BLaER1 (cell line): ENCODE measurements around the gene TEX22.
A peak's percentile ranks its signal among the peaks of the same experiment; 100 is the strongest.

Experiments
- H3K27ac ChIP-seq: shearing (Covaris generic); formaldehyde crosslinking; 2 replicates; pipeline ENCODE4 v1.8.1; 2022
- H3K27me3 ChIP-seq: shearing (Covaris generic); formaldehyde crosslinking; 2 replicates; pipeline ENCODE4 v1.8.1; 2022
- H3K36me3 ChIP-seq: shearing (Covaris generic); formaldehyde crosslinking; 2 replicates; pipeline ENCODE4 v1.8.1; 2022
- H3K4me1 ChIP-seq: shearing (Covaris generic); formaldehyde crosslinking; 2 replicates; pipeline ENCODE4 v1.8.1; 2022
- H3K4me2 ChIP-seq: shearing (Covaris generic); formaldehyde crosslinking; 2 replicates; pipeline ENCODE4 v1.8.1; 2022
- H3K4me3 ChIP-seq: shearing (Covaris generic); formaldehyde crosslinking; 2 replicates; pipeline ENCODE4 v1.8.1; 2022
- H3K9ac ChIP-seq: shearing (Covaris generic); formaldehyde crosslinking; 2 replicates; pipeline ENCODE4 v1.8.1; 2022
- H3K9me3 ChIP-seq: shearing (Covaris generic); formaldehyde crosslinking; 2 replicates; pipeline ENCODE4 v1.8.1; 2022
- H4K20me1 ChIP-seq: shearing (Covaris generic); formaldehyde crosslinking; 2 replicates; pipeline ENCODE4 v1.8.1; 2022
- Cebpa-rat ChIP-seq: shearing (Covaris generic); IDR thresholded peaks from 2 replicates; pipeline ENCODE4 v1.8.1; 2022

Gene TEX22

DNA sequence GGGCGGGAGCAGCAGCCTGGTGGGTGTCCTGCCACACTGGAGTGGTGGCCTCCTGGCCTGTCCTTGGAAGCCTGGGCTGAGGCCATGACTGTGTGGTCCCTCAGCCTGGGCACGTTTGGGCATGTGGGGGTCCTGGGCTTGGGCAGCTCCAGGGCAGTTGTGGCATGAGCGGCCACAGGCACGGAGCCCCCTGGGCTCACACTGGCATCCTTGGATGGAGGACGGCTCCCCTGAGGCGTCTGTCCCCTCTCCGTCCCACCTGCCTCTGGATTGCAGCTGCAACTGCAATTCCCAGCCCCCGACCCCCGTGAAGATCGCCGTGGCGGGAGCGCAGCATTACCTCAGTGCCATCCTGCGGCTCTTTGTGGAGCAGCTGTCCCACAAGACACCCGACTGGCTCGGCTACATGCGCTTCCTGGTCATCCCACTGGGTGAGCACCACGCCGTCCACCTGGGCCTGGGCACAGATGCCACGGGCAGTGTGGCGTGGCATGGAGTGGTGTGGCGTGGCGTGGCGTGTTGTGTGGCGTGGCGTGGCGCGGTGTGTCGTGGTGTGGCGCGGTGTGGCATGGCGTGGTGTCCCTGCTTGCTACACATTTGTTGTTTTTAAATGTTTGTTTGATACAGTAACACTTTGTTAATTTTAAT, 15.1 kb upstream of the TEX22 start:
- H3K9me3 ChIP-seq = no peaks in the 10 kb centered on the region
- no peak overlapping the region for H3K4me2 ChIP-seq
- no peak for TF ChIP-seq Cebpa-rat
- H3K36me3 ChIP-seq = peaks cover 79% of the 10 kb centered on the region
- no peaks in the 10 kb centered on the region for H3K27me3 ChIP-seq
- no peak overlapping the region for H3K4me3 ChIP-seq
- H4K20me1 ChIP-seq = peaks cover 8% of the 10 kb centered on the region; the same call in 1 of the 2 replicates
- H3K4me1 ChIP-seq = peaks cover 33% of the 10 kb centered on the region
- H3K27ac ChIP-seq = no peak overlapping the region
- no peak overlapping the region for H3K9ac ChIP-seq

GRCh38 chr14:105384041-105384557, 14.2 kb upstream of the TEX22 start:
- no peak overlapping the region for H3K4me3 ChIP-seq
- no peak overlapping the region for H3K9ac ChIP-seq
- no peak for TF ChIP-seq Cebpa-rat

GRCh38 chr14:105384605-105385321, 13.6 kb upstream of the TEX22 start:
- Histone ChIP-seq H3K4me3 (no peak overlapping the region), H3K9me3 (no peaks in the 10 kb centered on the region), H3K27ac (no peak overlapping the region), H3K4me2 (no peak overlapping the region), H3K36me3 (peaks cover 72% of the 10 kb centered on the region), H3K27me3 (no peaks in the 10 kb centered on the region), H4K20me1 (peaks cover 13% of the 10 kb centered on the region; the same call in 1 of the 2 replicates), H3K4me1 (peaks cover 48% of the 10 kb centered on the region), H3K9ac (no peak overlapping the region)
- no peak for TF ChIP-seq Cebpa-rat

More at GRCh38 chr14:105384041-105384557, 14.2 kb upstream of the TEX22 start:
- H3K27me3 ChIP-seq = no peaks in the 10 kb centered on the region
- H4K20me1 ChIP-seq = peaks cover 13% of the 10 kb centered on the region; the same call in 1 of the 2 replicates
- H3K27ac ChIP-seq = no peak overlapping the region
- no peak overlapping the region for H3K4me2 ChIP-seq
- H3K9me3 ChIP-seq = no peaks in the 10 kb centered on the region
- H3K36me3 ChIP-seq = peaks cover 78% of the 10 kb centered on the region
- peaks cover 42% of the 10 kb centered on the region for H3K4me1 ChIP-seq

DNA sequence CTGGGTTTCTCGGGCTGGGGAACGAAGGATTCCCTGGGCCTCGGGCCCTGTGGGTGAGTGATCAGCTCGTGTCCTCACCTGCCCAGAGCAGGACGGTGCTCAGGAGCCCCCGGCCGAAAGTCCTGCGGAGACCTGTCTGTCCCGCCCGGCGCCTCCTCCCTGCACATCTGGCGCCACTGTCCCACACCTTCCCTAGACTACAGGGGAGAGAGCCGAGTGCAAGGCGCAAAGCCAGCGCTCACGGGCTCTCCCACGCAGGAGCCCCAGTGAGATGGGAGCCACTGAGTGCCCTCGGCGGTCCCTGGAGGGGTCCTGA, 13.1 kb upstream of the TEX22 start:
- no peak for TF ChIP-seq Cebpa-rat
- Histone ChIP-seq H3K9ac (no peak overlapping the region), H3K9me3 (no peaks in the 10 kb centered on the region), H3K4me2 (no peak overlapping the region), H3K27me3 (no peaks in the 10 kb centered on the region), H3K27ac (no peak overlapping the region), H3K36me3 (peaks cover 68% of the 10 kb centered on the region), H3K4me1 (peaks cover 54% of the 10 kb centered on the region), H3K4me3 (no peak overlapping the region), H4K20me1 (peaks cover 13% of the 10 kb centered on the region; the same call in 1 of the 2 replicates)

- Histone ChIP-seq H4K20me1 (peaks cover 13% of the 10 kb centered on the region; the same call in 1 of the 2 replicates), H3K4me3 (no peak overlapping the region), H3K27me3 (no peaks in the 10 kb centered on the region), H3K4me1 (peaks cover 59% of the 10 kb centered on the region), H3K36me3 (peaks cover 68% of the 10 kb centered on the region), H3K27ac (0 out of 2 replicates have a peak overlapping the region, but pooled peaks have one; percentile 18), H3K9me3 (no peaks in the 10 kb centered on the region), H3K9ac (no peak overlapping the region), H3K4me2 (no peak overlapping the region)
- TF ChIP-seq Cebpa-rat = no peak
Observed at GRCh38 chr14:105385698-105386365, 12.5 kb upstream of the TEX22 start.

GRCh38 chr14:105386581-105387529, 11.5 kb upstream of the TEX22 start:
- Histone ChIP-seq H3K27me3 (no peaks in the 10 kb centered on the region), H3K4me3 (no peak overlapping the region), H3K4me2 (no peak overlapping the region; the same call in 1 of the 2 replicates), H3K36me3 (peaks cover 60% of the 10 kb centered on the region), H3K4me1 (peaks cover 69% of the 10 kb centered on the region), H3K27ac (peak overlapping the region; percentile 18), H3K9me3 (no peaks in the 10 kb centered on the region), H3K9ac (0 out of 2 replicates have a peak overlapping the region, but pooled peaks have one; percentile 2), H4K20me1 (peaks cover 13% of the 10 kb centered on the region; the same call in 1 of the 2 replicates)
- TF ChIP-seq Cebpa-rat = no peak

DNA sequence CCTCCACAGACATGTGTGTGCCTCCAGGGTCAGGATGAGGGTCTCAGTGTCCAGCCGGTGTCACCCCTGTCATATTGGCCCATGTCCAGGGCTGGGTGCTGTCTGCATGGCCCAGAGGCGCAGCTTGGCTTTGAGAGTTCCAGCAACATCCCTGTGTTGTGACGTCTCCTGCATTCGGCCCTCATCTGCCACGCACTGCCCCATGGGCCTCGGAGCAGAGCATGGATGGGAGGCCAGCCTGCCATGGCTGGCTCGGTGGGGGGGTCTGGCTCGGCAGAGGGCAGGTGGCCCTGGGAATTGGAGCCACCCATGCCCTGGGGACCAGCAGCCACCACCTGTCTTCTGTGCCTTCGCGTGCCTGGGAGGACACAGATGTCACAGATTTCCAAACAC, 10.8 kb upstream of the TEX22 start:
- H3K4me3 ChIP-seq = no peak overlapping the region
- peaks cover 54% of the 10 kb centered on the region for H3K36me3 ChIP-seq
- H3K4me1 ChIP-seq = peaks cover 76% of the 10 kb centered on the region
- 0 out of 2 replicates have a peak overlapping the region, but pooled peaks have one; percentile 2 for H3K9ac ChIP-seq
- peaks cover 13% of the 10 kb centered on the region; the same call in 1 of the 2 replicates for H4K20me1 ChIP-seq
- H3K9me3 ChIP-seq = no peaks in the 10 kb centered on the region
- H3K27ac ChIP-seq = peak overlapping the region; percentile 18; the same call in 1 of the 2 replicates
- no peak for TF ChIP-seq Cebpa-rat
- H3K4me2 ChIP-seq = peak overlapping the region; percentile 89
- H3K27me3 ChIP-seq = no peaks in the 10 kb centered on the region

DNA sequence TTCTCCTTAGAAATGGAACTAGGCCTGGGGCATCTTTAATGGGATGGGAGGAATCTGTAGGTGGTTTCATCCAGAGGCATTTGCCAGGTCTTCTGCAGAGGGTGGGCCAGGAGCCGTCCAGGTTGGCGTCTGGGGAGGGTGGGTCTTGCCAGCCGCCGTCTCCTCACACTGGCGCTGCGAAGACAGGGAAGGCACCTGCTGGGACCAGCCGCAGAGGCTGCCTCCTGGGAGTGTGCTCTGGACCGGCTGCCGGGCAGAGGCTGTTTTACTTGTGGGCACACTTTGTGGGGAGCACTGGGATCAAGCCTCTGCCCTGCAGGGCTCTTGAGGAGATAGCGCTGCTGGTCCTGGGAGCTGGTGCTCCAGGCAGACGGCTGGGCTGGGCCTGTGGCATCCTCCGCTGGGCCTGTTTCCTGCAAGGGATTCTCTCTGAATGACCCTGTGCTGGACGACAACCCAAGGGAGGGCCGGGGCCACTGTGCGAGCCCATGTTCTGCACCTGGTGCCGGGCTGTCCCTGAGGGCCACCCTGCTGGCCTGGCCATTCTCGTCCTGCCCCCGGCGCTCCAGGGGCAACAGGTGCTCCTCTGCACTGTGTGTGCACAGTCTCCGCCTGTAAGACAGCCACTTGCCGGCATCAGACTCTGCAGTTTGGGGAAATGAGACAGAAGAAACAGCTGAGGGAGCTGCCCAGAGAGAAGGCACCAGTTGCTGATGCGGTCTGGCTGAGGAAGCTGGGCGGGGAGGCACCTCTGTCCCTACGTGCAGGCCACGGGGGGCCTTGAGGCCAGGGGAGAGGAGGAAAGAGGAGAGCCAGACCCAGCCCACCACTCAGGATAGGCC, 10.0 kb upstream of the TEX22 start:
- no peaks in the 10 kb centered on the region for H3K9me3 ChIP-seq
- H3K4me1 ChIP-seq = peaks cover 84% of the 10 kb centered on the region
- H3K27ac ChIP-seq = peak overlapping the region; percentile 86
- peak overlapping the region; percentile 64 for H3K9ac ChIP-seq
- H4K20me1 ChIP-seq = peaks cover 13% of the 10 kb centered on the region; the same call in 1 of the 2 replicates
- peaks cover 46% of the 10 kb centered on the region for H3K36me3 ChIP-seq
- H3K4me2 ChIP-seq = peak overlapping the region; percentile 89
- no peaks in the 10 kb centered on the region for H3K27me3 ChIP-seq
- H3K4me3 ChIP-seq = no peak overlapping the region
- no peak for TF ChIP-seq Cebpa-rat
